GM12873 (cell line): ENCODE data around the gene RASA3.

Experiments
- CTCF ChIP-seq: IDR thresholded peaks from 2 replicates; pipeline ENCODE4 v1.5.1; 2012; ENCODE audit warnings: low read depth, mild to moderate bottlenecking, moderate library complexity, low read length, control low read depth; ENCODE audit not compliant: insufficient read depth; ENCODE audit errors: missing control alignments

The RASA3 gene

GRCh38 chr13:114102521-114103288, 29.7 kb downstream of the RASA3 start:
- TF ChIP-seq CTCF: no peak

GRCh38 chr13:114102131-114102520, 30.3 kb downstream of the RASA3 start:
- TF ChIP-seq CTCF: no peak

- no peak for TF ChIP-seq CTCF
Measured at GRCh38 chr13:114101358-114102130, 30.9 kb downstream of the RASA3 start.

GRCh38 chr13:114100446-114101357, 31.7 kb downstream of the RASA3 start:
- TF ChIP-seq CTCF: no peak

- no peak for TF ChIP-seq CTCF
Measured at GRCh38 chr13:114099918-114100445, 32.4 kb downstream of the RASA3 start.

- TF ChIP-seq CTCF: no peak
Measured at GRCh38 chr13:114099191-114099590, 33.2 kb downstream of the RASA3 start.
